HG03139 (cell line): Measurements from ENCODE around the gene FAM228A.

ENCODE experiments used
- ATAC-seq: cut with Tn5 transposase; IDR thresholded peaks from one replicate; pipeline ENCODE4 v1.9.1; 2021; ENCODE audit not compliant: unreplicated experiment

FAM228A gene

DNA sequence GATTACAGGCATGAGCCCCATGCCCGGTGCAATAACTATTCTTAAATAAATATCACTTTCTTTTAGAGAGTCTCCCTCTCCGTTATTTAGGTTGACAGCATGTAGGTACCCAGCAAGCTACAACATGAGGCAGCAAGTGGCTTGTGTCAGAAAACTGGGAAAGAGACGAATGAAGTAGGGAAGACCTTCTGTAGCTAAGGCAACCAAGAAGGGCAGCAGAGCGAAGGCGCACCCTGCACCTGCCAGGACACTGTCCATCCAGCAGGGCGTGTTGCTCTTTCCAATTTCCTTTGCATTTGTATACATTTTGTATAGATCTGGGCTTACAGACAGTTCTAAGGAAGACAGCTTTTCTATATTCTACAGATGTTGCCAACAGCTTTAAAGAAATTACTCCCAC lies 48.1 kb downstream of the FAM228A start:
- no peak for ATAC-seq

DNA sequence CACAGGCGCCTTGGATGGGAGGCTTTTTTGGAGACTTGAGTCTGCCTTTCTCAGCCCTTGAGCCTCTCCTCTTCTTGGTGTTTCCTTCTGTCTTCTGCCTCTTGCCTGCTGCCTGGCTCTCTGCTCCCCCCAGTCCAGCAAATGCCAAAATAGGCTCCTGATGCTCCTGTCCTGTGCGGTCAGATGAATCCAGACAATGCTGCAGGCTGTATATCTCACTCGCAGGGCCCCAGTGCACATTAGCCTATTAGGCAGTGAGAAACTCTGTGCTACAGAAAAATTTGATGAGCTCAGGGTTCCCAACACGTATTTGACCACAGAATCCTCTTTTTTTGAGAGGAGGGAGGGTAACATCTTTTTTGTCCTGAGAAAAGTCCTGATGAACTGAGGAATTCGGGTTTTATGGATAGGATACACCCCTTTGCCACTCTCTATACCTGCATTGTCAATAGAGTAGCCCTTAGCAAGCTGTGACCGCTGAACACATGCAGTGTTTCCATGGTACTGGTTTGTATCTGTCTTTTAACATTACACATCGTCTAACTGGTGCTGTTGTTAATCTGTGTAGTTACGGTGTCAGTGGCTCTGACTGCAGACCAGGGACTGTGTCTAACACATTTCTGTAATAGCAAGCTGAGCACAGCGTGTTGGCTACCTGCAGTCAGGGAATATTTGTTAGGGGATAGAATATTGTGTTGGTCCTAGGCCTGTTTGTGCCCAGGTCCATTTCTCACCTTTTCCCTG lies 50.8 kb downstream of the FAM228A start:
- no peak for ATAC-seq

DNA sequence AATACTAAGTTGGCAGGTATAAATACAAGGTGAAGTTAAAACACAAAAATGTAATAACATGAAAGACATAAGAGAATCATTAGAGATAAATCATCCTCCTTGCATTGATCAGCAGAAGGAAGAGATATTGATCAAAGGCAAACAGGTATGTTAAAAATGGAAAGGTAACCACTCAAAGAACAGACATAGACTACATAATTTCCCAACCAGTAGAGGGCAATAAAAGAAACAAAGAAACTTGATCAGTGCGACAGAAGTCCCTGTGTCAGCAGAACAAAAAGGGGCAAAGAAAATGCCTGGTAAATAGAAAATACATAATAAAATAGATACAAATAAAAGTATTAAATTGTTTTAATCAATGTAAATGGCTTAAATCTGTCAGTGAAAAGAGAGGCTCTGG lies 53.6 kb downstream of the FAM228A start:
- no peak for ATAC-seq

DNA sequence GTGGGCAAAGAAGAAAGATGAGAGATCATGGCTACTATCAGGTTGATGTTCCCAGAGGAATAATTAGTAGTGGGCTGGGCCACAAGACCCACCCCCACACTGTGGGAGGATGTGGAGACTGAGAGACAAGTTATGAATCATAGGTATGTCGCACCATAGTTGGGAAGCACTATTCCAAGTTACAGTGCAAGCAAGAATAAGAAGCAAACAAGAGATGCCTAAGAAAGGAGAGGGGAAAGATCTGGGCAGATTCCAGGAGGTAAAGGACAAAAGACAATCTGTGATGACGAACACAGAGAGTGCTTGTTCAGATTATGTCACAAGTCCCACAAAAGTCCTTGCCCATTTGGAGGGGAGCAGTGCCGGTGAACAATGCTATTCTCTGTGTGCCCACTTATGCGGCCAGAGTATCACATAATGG lies 56.6 kb downstream of the FAM228A start:
- ATAC-seq = no peak

DNA sequence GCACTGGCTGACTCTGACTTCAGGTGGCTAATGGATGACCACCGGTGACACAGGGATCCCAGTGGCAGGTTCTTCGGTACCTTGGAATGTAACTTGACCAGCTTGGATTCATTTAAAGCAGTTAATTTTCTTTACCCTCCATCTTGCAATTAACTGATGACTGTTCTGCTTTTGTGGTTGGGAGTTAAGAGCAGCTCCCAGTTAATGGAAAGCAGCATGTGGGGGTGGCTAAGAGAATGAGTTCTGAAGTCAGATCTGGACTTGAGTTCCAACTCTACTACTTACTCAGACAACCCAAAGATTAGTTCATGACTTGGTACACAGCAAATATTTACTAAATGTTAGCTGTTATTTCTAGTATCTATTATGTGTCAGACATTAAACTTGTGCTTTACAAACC lies 58.5 kb downstream of the FAM228A start:
- ATAC-seq = no peak

DNA sequence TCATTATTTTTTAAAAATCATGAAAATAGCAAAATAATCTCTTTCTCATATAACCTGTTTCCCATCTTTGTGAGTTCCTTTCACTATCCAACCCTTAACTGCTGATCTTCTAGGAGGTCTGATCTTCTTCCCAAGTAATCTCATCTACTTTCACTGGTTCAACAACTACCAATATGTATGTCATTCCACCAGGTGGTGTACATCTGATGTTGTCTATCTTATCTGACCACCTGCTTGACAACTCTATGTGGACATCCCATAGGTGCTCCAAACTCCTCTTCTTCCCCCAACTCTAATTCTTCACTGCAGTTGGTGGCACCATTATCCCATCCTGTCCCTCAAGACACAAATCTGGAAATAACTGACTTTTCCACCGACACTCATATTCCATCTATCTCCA lies 62.5 kb downstream of the FAM228A start:
- no peak for ATAC-seq

DNA sequence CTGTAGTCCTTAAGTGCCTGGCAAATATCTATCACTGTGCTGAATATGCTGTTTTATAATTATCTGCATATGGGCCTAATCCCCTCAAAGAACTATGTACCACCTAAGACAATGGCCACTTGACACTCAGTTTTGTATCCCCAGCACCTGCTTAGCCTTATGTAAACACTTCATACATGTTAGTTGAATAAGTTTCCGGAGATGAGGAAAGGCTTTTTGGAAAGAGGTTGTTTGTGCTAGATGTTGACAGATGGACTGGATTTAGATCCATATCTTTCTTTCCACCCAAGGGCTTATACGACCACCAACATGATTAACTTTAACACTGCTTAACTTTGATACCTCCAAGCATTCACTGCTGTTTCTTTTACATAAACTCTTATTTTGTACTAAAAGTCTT lies 63.3 kb downstream of the FAM228A start:
- no peak for ATAC-seq

DNA sequence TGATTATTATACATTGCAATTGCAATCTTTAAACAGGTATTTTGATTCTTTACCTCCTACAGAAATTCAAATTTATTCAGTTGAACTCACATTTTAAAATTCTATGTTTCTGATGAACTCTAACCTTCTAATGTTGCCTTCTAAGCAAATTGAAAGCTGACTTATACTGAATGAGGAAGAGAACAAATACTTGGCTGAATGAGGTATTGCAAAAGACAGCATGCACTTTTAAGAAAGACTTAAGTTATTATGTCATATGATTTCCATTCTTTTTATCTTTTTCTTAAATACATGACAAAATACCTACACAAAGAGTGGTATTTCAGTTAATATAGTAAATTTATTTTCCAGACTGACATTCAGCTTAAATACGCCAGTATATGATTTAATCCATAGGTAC lies 64.7 kb downstream of the FAM228A start:
- no peak for ATAC-seq
